HG02884 (cell line): ENCODE data around the gene FBXL3.
"Not testable (repeated sequence)": the region's sequence is repeated elsewhere in the genome, so short reads cannot be mapped to it uniquely, and the experiment has no call there.

Experiments used
- ATAC-seq: cut with Tn5 transposase; IDR thresholded peaks from one replicate; pipeline ENCODE4 v1.9.1; 2021; ENCODE audit warnings: mild to moderate bottlenecking, moderate library complexity; ENCODE audit not compliant: unreplicated experiment

The FBXL3 gene

DNA sequence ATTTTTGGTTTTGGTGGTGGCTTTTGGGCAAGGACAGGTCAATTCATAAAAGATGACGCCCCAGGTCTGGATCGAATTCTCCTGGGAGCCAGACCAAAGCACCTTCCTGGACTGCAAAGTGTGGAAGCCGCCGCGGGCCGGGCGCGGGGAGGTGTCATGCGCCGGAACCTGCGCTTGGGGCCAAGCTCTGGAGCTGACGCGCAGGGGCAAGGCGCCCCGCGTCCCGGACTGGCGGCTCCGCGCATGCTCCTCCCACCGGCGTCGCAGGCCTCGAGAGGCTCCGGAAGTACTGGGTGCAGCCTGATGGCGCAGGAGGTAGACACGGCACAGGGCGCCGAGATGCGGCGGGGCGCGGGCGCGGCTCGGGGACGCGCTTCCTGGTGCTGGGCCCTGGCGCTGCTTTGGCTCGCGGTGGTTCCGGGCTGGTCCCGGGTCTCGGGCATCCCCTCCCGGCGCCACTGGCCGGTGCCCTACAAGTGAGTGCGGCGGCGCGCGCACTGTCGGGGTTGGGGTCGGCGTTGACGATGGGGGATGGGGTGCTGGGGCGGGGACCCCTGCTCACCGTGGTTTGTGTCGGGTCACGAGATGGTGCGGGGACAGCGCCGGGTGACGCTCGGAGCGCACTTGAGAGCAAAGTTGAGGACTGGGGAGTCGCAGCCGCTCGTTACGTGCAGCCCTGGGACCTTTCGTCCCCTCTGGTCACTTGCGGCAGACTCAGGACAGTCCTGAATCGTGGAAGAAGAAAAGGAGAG is 35.0 kb downstream of the FBXL3 start, which contains the start of gene CLN5:
Gene CLN5, plus strand, starts transcription at position 286 of the 752 bp plus-strand sequence. Its CDS starts 18 bp downstream, at position 304.
- peak; percentile 92 for ATAC-seq

DNA sequence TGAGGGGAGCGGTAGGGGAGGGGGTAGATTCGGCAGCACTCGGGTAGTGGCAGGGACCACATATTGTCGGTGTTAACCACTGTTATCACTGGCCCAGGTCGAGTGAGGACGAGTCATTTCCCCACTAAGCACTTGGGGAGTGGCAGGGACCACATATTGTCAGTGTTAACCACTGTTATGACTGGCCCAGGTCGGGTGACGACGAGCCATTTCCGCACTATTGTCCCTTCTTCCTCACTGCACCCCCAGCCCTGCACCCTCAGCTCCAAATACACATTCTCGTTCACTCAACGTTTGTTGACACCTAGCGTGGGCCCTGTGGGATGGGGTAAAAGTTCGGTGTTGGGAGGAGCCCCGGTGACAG is 35.5 kb downstream of the FBXL3 start:
- ATAC-seq: peak; percentile 48

DNA sequence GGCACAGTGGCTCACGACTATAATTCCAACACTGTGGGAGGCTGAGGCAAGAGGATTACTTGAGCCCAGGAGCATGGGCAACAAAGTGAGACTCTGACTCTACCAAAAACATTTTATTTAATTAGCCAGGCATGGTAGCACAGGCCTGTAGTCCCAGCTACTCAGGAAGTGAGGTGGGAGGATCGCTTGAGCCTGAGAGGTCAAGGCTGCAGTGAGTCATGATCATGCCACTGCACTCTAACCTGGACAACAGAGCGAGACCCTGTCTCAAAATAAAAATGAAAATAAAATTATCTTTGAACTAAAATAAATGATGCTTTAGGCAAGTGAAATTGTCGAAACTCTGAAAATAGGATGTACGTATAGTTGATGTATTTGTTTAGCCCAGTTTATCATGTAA is 43.3 kb downstream of the FBXL3 start:
- ATAC-seq: no peak

DNA sequence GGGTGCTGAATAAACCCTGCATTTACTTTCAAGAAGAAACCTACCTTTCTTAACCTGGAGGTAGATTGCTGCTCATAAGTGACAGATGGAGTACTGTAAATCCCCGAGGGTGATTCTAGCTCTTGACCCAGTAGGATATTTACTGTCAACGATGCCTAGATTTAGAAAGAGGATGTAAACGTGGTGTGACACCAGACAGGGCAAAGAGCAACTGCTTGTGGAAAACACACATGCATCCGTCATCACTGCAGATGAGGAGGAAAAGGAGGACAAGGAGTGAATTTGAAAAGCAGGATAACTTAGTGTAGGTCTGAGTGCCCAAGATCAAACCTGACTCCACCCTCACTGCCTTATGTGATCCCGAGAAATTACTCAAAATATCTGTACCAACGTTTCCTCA is 44.9 kb downstream of the FBXL3 start:
- ATAC-seq: no peak

DNA sequence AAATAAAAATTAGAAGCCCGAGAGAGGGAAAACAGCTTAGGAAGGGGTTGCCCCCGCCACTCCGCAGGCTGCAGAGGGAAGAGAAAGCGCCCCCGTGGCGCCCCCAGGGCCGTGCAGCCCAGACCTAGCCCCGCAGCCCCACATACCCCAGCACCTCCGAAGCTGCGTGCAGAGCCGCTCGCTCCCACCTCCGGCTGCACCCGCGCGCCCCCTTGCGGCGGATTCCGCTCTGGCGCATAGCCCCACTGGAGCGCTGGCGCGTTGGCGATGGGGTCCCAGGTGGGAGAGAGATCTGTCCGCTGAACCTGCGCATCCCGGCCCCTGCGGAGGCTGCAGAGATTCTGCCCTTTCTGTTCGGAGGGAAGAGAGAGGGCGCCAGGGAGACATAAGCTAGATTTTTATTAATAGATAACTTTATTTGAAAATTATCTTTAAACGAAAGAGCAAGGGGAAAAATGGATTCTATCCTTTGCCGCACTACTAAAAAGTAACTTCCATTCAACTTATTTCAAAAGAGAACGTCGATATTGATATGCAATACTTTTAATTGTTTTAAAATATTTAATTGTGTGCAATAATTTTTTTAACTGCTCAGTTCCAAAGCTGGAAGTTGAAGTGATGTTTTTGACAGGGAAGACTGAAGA is 46.8 kb downstream of the FBXL3 start:
- ATAC-seq: peak; percentile 100

DNA sequence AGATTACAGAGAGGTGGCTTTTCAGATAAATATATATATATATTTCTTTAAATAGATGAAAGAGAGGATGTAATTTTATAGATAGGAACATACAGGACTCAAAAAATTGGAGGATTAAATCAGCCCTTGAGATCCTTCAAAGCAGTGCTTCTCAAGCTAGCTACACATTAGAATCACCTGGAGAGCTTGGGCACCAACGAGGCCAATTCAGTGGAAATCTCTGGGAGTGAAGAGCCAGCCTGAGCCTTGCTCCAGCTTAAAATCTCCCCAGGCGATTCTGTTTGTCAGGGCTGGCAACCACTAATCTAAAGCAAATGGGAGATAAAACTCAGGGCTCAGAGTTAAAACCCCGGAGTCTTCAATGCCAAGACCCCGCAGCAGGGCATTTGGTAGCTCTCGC is 50.0 kb downstream of the FBXL3 start:
- no peak for ATAC-seq

DNA sequence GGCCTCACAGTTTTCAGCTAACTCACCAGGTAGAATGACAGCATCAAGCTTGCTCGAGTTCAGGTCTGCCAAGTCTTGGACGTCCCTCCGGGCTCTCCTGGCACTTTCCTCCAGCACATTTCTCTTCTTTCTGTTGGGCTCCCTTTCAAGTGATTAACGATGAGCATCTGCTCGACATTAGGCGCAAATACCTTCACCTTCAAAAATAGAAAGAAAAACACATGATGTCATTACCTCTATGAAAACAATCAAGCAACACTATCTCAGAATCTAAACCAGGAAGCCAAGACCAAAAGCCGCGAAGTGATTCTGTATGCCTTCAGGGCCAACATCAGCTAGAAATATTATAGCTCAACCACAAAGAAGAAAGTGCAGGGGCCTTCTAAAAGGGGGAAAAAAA is 50.5 kb downstream of the FBXL3 start:
- ATAC-seq: no peak

DNA sequence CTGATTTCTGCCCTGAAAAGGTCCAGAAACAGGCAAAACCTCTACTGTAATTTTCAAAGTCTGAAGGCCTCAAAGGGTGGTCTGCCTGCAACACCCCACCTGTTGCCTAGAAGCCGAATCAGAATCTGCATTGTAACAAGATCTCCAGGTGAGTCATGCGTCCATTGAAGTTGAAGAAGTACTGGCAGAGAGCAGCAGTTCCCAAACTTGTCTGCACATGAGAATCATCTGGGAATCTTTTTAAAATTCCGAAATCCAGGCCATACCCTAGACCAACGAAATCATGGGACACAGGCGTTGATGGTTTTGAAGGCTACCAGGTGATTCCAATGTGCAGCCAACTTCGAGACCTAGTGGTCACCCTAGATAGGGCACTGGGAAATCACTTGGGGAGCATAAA is 51.1 kb downstream of the FBXL3 start:
- no peak for ATAC-seq

DNA sequence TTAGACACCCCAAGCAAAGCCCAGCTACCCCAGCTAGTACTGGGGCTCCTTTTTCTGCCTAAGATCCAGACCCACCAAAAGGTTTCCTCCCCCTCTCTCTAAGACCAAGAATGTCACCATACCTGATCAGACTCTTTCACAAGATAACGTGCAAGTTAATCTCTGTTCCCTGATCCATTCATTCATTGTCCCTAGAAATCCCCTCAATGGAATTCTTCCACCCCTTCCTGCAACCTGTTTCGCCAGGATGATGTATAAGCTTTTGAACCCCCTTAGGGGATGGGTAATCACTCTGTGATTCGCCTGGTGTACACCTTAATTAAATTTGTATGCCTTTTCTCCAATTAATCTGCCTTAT is 52.4 kb downstream of the FBXL3 start:
- no peak for ATAC-seq

DNA sequence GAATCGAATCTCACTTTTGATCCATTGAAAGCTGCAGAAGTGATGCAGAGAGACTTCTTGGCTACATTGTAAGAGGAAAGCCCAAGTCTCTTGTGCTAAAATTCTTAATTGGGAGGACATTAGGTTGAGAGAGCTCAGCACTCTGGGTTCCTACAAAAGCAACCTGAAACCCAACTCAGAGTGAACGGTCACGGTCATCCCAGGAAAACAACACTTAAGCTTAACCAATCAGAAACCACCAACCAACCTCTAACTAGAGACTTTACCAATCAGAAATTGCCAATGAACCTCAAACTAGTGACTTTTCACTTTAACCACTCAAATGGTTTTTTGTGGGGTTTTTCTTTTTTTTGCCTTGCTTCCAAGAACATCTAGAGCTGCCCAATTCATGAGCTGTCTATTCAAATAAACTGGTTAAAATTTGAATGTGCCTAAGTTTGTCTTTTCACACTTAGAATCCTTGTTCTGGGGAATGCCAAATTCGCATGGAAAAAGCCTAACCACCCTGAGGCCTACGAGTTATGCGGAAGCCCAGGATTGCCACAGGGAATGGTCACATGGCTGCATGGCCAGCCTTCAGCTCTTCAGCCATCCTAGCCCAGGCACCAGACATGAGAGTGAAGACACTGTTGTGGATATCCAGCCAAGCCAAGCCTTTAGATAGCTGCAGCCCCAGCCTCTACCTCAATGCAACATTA is 52.9 kb downstream of the FBXL3 start:
- no peak for ATAC-seq

DNA sequence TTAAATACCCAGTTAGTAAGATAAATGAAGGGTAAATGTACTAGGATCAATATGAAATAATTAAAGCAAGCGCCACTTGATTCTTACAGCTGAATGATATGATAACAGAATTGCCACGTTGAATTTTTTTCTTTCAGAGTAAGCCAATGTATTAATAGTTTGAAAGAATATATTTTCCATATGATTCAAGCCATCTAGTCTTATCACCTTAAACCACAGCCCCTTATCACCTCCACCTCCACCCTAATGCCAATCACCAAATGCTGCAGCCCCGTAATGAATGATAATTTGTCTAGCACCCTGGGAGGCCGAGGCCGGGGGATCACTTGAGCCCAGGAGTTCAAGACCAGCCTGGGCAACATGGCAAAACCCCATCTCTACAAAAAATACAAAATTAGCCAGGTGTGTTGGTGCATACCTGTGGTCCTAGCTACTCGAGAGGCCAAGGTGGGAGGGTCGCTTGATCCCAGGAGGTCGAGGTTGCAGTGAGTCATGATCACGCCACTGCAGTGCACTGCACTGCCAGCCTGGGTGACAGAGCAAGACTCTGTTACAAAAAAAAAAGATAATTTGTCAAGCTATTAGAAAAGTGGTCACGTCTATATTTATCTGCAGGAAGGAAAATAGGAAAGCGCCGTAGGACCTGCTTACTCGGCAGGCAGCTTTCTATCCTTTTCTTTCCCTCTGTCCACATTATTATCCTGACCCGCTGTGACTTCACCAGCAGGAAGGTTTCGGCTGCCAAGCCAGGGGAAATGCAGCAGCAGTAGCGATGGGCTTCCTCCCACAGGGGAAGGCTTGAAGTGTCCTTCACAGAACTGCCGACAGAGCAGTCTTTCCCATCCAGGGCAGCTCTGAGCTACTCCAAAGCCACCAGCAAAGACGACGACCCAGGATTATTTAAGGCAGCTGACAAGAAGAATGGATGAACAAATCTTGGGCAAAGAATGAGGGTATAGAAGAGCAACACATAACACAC is 54.8 kb downstream of the FBXL3 start:
- ATAC-seq: no peak

DNA sequence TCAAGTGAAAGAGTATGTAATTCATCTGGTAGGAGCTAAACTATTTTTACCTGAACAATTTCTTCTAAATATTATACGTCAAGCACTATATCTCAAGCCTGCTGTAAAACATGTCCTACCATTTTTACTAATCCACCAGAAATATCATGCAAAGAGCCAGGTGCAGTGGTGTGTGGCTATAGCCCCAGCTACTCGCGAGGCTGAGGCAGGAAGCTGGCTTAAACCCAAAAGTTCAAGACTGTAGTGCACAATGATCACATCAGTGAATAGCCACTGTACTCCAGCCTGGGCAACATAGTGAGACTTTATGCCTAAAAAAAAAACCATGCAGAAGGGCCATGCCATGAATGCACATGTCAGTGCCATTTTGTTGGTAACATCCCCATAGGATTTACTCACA is 55.7 kb downstream of the FBXL3 start:
- ATAC-seq: peak; percentile 83

DNA sequence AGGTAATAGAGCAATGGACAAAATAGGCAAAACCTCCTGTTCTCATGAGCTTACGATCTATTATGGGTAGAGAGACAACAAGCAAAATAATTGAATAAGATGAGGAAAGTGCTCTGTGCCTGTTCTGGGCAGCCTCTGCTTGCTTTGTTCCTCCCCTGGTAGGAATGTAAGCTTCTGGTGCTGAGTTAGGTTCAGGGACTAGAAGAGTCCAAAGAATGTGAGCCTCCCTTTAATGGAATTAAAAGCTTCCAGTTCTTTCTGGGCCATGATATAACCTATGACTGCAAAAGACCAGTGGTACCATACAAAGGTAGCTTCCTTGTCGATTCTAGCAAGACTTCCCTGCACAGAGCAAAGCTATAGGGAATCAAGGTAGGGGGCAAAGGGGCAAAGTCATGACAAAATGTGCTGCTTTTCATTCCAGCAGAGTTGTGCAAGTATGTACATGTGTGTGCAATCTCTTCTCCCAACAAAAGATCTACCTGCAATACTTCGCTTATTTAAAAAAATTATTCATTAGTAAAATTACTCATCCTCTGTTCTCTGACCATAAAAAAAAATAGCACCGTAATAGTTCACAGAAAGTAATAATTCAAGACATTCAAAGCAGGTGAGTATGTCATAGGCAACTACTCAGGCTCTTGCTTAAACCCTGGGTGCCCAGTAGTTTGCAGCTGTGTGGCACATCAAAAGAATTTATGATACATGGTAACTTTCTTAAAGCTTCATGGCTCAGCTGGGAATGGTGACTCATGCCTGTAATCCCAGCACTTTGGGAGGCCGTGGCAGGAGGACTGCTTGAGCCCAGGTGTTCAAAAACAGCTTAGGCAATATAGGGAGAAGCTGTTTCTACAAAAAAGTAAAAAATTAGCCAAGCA is 57.2 kb downstream of the FBXL3 start:
- ATAC-seq: no peak

DNA sequence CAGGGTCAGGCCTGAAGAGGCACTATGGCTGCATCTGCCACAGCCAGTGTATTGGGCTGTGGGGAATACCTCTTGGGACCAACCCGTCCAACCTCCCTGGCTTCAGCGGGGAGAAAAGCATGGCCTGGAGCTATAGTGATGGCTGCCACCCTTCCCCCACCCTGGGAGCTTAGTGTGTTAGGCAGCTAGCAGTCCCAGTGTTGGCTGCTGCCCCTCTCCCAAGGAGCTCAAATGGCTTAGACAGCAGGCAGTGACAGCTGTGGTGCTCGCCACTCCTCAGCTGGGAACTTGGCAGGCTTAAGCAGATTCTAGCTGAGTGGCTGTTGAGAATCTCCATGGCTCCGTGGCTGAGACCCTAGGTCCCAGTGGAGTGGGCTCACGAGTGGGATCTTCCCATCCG is 58.9 kb downstream of the FBXL3 start:
- ATAC-seq: no peak

DNA sequence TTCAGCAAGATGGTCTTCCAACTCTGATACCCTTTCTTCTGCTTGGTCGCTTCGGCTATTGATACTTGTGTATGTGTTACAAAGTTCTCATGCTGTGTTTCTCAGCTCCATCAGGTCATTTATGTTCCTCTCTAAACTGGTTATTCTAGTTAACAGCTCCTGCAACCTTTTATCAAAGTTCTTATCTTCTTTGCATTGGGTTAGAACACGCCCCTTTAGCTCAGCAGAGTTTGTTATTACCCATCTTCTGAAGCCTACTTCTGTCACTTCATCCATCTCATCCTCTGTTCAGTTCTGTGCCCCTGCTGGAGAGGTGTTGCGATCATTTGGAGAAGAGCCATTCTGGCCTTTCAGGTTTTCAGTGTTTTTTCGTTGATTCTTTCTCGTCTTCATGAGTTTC is 59.9 kb downstream of the FBXL3 start:
- ATAC-seq: no peak

DNA sequence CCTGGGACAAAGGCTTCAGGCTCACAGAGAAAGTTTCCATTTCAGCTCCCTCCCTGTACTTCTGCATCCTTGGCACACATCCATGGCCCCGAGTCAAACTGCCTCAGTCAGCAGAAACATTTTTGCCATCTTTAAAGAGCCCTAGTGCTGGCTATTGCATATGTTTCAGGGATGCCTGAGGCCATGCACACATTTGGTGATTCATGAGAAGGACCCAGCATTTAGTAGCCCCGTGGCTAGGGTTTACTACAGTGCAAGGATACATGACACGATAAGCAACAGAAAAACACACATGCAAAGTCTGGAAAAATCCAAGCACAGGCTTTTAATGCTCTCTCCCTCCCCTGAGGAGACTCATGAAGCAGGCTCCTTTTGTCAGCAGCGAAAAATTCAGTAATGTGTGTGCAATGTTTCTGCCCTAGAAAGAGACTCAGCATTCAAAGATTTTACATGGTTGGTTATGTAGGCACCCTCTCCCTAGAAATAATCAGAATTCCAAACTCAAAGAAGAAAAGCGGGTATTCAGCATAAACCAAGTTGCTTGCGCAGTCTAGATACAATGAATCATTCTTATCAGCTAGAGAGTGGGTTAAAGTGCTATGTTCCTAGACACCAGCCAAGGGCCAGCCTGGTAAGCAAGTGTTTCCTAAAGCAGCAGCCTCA is 61.1 kb downstream of the FBXL3 start:
- no peak for ATAC-seq

DNA sequence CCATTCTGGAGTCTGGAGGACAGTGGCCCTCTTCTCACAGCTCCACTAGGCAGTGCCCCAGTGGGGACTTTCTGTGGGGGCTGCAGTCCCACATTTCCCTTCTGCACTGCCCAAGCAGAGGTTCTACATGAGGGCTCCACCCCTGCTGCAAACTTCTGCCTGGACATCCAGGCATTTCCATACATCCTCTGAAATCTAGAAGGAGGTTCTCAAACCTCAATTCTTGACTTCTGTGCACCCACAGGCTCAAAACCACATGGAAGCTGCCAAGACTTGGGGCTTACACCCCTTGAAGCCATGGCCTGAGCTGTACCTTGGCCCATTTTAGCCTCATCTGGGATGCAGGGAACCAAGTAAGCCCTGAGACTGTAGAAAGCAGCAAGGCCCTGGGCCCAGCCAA is 67.2 kb downstream of the FBXL3 start:
- not testable (repeated sequence) for ATAC-seq

DNA sequence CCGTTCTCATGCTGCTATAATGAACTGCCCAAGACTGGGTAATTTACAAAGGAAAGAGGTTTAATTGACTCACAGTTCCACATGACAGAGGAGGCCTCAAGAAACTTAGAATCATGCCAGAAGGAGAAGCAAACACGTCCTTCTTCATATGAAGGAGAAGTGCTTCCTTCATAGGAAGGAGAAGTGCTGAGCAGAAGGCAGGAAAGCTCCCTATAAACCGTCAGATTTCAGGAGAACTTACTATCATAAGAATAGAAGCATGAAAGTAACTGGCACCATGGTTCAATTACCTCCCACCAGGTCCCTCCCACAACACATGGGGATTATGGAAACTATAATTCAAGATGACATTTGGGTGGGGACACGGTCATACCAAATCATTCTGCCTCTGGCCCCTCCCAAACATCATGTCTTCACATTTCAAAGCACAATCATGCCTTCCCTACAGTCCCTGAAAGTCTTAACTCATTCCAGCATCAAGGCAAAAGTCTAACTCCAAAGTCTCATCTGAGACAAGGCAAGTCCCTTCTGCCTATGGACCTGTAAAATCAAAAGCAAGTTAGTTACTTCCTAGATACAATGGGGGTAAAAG is 68.0 kb downstream of the FBXL3 start:
- no peak for ATAC-seq

DNA sequence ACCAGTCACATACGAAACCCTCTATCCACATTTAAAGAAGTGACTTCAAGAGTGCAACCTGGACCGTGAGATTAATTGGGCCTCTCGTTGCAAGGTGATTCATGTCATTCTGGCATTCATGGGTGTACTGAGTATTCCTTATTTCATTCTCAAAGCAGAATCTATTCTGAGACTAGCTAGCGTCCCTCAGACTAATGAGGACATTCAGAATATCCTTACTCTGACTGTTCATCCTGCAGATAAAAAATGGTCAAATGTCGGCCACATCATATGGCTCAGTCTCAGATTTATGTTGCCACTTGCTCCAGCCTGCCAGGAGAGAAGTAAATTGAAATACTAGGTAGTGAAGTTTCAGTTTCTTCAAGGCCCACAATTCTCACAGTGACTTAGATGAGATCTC is 71.3 kb downstream of the FBXL3 start:
- ATAC-seq: no peak
